Mucosa of stomach (tissue), 1 donor: ENCODE results near the gene CYBC1.
"Not testable (repeated sequence)": the region's sequence is repeated elsewhere in the genome, so short reads cannot be mapped to it uniquely, and the experiment has no call there.

ENCODE experiments used
- H3K27me3 ChIP-seq: one replicate; pipeline ENCODE4 v1.7.0; 2013; ENCODE audit warnings: mild to moderate bottlenecking, low read length; ENCODE audit not compliant: control insufficient read depth, insufficient read depth
- H3K36me3 ChIP-seq: one replicate; pipeline ENCODE4 v1.7.0; 2013; ENCODE audit warnings: low read length; ENCODE audit not compliant: control insufficient read depth, insufficient read depth
- H3K4me1 ChIP-seq: one replicate; pipeline ENCODE4 v1.7.0; 2013; ENCODE audit warnings: mild to moderate bottlenecking, low read length; ENCODE audit not compliant: control insufficient read depth, insufficient read depth
- H3K4me3 ChIP-seq: one replicate; pipeline ENCODE4 v1.7.0; 2013; ENCODE audit warnings: low read length
- H3K9ac ChIP-seq: one replicate; pipeline ENCODE4 v1.7.0; 2013; ENCODE audit warnings: mild to moderate bottlenecking, low read length, moderate library complexity
- H3K9me3 ChIP-seq: one replicate; pipeline ENCODE4 v1.7.0; 2013; ENCODE audit warnings: mild to moderate bottlenecking, low read length, moderate library complexity; ENCODE audit not compliant: control insufficient read depth
- donor health status: Pancreatic carcinoma.

Gene CYBC1

DNA sequence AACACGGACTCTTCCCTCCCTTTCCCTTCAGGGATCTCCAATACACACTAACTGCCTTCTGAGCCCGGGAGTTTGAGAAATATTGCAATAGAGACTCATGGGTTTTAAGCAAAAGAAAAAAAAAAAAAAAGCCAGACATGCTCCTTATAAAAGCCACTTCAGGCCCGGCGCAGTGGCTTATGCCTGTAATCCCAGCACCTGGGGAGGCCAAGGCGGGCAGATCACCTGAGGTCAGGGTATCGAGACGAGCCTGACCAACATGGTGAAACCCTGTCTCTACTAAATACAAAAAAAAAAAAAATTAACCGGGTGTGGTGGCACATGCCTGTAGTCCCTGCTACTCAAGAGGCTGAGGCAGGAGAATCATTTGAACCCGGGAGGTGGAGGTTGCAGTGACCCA is 34.8 kb downstream of the CYBC1 start:
- H3K36me3 ChIP-seq, result peaks cover under 1% of the 10 kb centered on the region

DNA sequence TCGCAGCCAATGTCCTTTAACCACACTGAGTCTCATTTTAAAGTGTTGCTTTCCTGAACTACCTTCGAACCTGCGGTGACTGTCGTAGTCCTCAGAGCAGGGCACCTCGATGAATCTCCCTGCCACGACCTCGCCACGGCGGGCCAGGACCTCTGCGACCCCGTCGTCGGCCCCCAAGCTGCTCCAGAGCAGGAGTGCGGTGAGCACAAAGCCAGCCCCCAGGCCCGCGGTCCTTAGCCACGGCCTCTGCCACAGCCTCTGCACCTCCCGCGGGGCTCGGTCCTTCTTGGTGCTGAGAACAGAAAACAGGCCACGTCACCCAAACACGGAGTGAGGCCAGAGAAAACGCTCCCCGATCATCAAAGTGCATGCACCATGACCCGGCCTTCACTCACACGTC is 35.2 kb downstream of the CYBC1 start:
- no peaks in the 10 kb centered on the region for H3K27me3 ChIP-seq
- no peak overlapping the region for H3K9ac ChIP-seq
- peaks cover 4% of the 10 kb centered on the region for H3K4me1 ChIP-seq
- H3K4me3 ChIP-seq, result no peak overlapping the region
- H3K36me3 ChIP-seq, result no peaks in the 10 kb centered on the region
- H3K9me3 ChIP-seq, result no peaks in the 10 kb centered on the region

More for the DNA sequence above, 34.8 kb downstream of the CYBC1 start:
- H3K4me1 ChIP-seq, result peaks cover 4% of the 10 kb centered on the region
- no peaks in the 10 kb centered on the region for H3K27me3 ChIP-seq
- no peak overlapping the region for H3K4me3 ChIP-seq
- no peak overlapping the region for H3K9ac ChIP-seq
- H3K9me3 ChIP-seq, result no peaks in the 10 kb centered on the region

DNA sequence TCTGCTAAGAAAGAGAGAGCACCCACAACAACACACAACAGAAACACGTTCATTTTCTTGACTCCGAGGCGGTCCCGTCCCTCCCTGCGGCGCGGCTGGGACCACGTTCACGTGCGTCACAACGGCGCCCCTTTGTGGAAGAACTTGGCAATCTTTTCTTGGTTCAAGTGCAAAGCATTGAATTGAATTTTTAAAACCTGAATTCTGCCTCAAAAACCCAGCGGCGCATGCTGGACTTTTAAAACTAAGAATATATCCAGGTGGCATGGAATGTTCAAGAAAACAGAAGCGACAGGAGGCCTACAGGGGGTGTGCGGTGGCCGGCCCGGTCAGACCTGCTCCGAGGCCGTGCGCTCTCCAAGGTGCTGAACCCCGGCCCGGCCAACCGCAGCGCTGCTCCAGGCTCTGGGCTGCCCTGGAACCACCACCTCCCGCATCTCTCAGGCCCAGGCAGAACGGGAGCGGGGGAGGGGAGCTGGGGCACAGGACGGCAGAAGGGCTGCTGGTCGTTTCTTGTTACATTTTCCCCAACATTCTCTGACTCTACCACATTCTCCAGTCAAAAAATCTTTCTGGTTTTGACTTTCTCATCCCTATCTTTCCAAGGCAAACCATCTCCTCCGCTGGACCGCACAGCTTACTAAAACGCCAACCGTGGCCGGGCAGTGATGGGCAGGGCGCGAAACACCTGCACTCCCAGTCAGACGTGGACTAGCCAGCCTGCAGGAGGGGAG is 35.8 kb downstream of the CYBC1 start:
- H3K36me3 ChIP-seq, result no peaks in the 10 kb centered on the region
- no peaks in the 10 kb centered on the region for H3K9me3 ChIP-seq
- H3K9ac ChIP-seq, result no peak overlapping the region
- no peak overlapping the region for H3K4me3 ChIP-seq
- no peaks in the 10 kb centered on the region for H3K27me3 ChIP-seq
- peaks cover 4% of the 10 kb centered on the region for H3K4me1 ChIP-seq

DNA sequence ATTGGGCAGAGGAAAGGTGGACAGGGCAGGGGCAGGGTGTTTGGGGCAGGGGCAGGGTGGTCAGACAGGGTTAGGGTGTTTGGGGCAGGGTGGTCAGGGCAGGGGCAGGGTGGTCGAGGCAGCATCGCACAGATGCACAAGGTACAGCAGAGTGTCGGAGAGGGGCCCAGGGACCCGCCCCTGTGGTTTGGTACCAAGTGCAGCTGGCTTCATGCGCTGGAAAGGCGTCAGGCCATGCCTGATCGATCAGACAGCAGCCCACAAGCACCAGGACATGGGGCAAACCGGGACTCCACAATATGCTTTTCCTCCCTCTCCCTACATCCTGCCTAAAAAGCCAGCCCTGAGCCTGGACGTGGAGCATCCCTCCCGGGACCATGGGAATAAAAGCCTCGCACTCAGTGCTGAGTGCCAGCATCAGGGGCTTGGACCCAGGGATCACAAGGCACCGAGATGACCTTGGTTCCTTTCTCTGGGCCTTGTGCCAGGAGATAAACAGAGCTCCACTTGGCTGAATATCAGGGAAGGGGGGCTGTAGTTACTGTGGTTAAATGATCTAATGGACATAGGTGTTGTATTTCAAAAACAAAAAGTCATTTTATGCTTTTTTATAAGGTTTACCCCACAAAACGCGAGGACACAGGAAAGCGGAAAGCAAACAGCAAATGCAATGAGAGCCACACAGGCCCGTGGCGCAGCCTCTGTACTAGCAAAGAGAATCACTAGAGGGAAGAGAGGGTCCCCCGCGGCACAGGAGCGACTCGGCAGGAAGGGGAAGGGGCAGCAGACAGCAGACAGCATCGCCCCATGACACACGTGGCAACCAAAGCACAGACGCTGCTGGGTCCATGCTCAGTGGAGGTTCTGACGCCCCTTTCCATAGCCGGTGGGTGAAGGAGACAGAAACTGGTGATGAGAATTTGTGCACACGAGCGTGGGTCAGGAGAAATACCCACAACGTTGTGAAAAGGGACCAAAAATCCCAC is 37.7 kb downstream of the CYBC1 start:
- Histone ChIP-seq H3K27me3 (no peaks in the 10 kb centered on the region), H3K9ac (no peak overlapping the region), H3K4me1 (peaks cover 4% of the 10 kb centered on the region), H3K9me3 (no peaks in the 10 kb centered on the region), H3K4me3 (no peak overlapping the region), H3K36me3 (no peaks in the 10 kb centered on the region)

GRCh38 chr17:82412081-82412480 is 38.5 kb downstream of the CYBC1 start:
- H3K9me3 ChIP-seq, H3K27me3 ChIP-seq, H3K36me3 ChIP-seq, H3K9ac ChIP-seq, H3K4me1 ChIP-seq, H3K4me3 ChIP-seq: not testable (repeated sequence)

GRCh38 chr17:82411396-82412053 is 39.0 kb downstream of the CYBC1 start:
- Histone ChIP-seq H3K9me3 (no peaks in the 10 kb centered on the region), H3K27me3 (no peaks in the 10 kb centered on the region), H3K4me3 (no peak overlapping the region), H3K9ac (no peak overlapping the region), H3K4me1 (peaks cover 4% of the 10 kb centered on the region), H3K36me3 (no peaks in the 10 kb centered on the region)

DNA sequence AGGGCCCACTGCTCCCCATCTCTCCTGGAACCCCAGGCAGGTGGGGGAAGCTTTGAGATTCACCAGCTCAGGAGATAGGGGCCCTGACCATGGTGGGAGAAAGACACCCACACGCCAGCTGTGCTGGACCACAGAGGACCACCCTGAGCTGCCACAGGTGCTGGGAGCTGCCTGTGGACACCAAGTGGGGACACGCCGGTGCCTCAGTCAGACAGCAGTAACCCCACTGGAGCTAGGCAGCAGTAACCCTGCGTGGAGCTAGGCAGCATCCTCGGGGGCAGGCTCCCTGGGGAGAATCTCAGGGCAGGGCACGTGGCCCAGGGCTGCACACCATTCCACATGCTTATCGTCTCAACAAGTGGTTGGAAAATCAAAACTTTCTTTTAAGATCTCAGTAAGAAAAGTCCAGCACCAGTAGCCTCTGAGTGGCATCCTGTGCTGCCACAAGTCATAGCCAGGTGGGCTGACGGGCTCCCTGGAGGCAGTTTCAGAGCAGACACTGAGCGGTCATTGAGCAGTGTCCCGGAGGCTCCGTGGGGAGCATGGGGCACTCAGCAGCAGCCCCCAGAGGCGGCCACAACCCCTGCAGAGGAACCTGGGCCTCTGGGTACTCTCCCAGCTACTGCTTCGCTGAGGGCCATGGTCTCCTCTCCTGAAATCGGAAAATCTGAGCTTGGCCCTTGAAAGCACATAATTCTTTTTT is 40.4 kb downstream of the CYBC1 start:
- Histone ChIP-seq H3K4me1 (peaks cover 4% of the 10 kb centered on the region), H3K9ac (no peak overlapping the region), H3K9me3 (no peaks in the 10 kb centered on the region), H3K36me3 (no peaks in the 10 kb centered on the region), H3K4me3 (no peak overlapping the region), H3K27me3 (no peaks in the 10 kb centered on the region)

- Histone ChIP-seq H3K4me1 (no peaks in the 10 kb centered on the region), H3K9ac (no peak overlapping the region), H3K27me3 (no peaks in the 10 kb centered on the region), H3K36me3 (no peaks in the 10 kb centered on the region), H3K4me3 (no peak overlapping the region), H3K9me3 (no peaks in the 10 kb centered on the region)
Observed at GRCh38 chr17:82408938-82409318, 41.6 kb downstream of the CYBC1 start.

DNA sequence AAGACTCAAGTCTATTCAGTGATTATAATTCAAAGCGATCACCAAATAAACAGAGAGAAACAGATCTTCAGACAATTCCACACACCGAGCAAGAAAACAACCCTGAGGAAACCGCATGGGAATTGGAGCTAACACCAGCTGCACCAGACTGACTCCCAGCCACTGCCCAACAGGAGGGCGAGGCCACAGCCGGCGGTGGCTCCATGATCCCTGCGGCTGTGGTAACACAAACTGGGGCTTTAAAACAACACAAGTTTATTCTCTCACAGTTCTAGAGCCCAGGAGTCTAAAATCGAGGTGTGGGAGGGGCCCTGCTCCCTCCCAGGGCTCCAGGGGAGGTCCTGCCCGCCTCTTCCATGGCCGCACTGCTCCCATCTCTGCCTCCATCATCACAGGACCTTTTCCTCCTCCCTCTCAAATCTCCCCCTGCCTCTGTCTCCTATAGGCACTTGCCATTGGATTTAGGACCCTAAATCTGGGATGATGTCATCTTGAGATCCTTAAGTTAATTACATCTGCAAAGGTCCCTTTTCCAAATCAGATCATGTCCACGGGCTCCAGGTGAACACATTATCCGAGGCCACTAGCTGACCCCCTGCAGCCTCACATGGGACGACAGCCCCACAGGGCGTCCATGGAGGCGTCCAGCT is 42.1 kb downstream of the CYBC1 start:
- Histone ChIP-seq H3K9ac (no peak overlapping the region), H3K27me3 (no peaks in the 10 kb centered on the region), H3K4me1 (no peaks in the 10 kb centered on the region), H3K9me3 (no peaks in the 10 kb centered on the region), H3K4me3 (no peak overlapping the region), H3K36me3 (no peaks in the 10 kb centered on the region)

DNA sequence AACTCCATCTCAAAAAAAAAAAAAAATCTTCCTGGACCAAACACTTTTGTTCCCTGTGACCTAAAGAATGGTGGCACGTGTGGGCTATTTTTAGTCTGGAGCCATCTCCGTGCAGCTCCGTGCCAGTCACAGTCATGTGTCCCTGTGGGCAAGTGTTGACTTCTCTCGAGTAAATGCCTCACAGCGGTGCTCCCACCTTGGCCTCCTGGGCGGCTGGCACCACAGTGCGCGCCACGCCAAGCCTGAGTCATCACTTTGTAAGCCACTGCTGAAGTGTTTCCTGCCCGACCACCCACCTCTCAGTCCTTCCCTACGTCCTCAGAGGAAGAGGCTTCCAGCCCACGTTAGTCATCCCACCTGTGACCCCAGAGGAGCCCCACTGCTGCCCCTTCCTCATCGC is 43.3 kb downstream of the CYBC1 start:
- Histone ChIP-seq H3K36me3 (no peaks in the 10 kb centered on the region), H3K27me3 (no peaks in the 10 kb centered on the region), H3K4me1 (no peaks in the 10 kb centered on the region), H3K9ac (no peak overlapping the region), H3K4me3 (no peak overlapping the region), H3K9me3 (no peaks in the 10 kb centered on the region)

- no peaks in the 10 kb centered on the region for H3K9me3 ChIP-seq
- no peaks in the 10 kb centered on the region for H3K4me1 ChIP-seq
- H3K4me3 ChIP-seq, result no peak overlapping the region
- no peaks in the 10 kb centered on the region for H3K36me3 ChIP-seq
- H3K27me3 ChIP-seq, result no peaks in the 10 kb centered on the region
- H3K9ac ChIP-seq, result no peak overlapping the region
Observed at GRCh38 chr17:82406131-82406671, 44.4 kb downstream of the CYBC1 start.
